Effector memory CD4-positive, alpha-beta T cell (primary cell): ENCODE data around the gene FCGR3B.
"Not testable (repeated sequence)": the region's sequence is repeated elsewhere in the genome, so short reads cannot be mapped to it uniquely, and the experiment has no call there.

Experiments
- DNase-seq, 3 donors: peaks; one replicate each; pipeline ENCODE4 v3.0.0-alpha.2; 2020
- H3K27ac ChIP-seq: 2 replicates; pipeline ENCODE4 v1.7.0; 2013; ENCODE audit warnings: mild to moderate bottlenecking, low read length, moderate library complexity; ENCODE audit not compliant: insufficient read depth, poor library complexity, severe bottlenecking
- H3K27me3 ChIP-seq: replicated peaks from 2 replicates; pipeline ENCODE4 v1.7.0; 2013; ENCODE audit warnings: mild to moderate bottlenecking, low read length; ENCODE audit not compliant: insufficient read depth, control insufficient read depth, poor library complexity, severe bottlenecking
- H3K36me3 ChIP-seq: 2 replicates; pipeline ENCODE4 v1.7.0; 2013; ENCODE audit warnings: mild to moderate bottlenecking, low read length, moderate library complexity; ENCODE audit not compliant: control insufficient read depth, insufficient read depth
- H3K4me1 ChIP-seq: 2 replicates; pipeline ENCODE4 v1.7.0; 2013; ENCODE audit warnings: low read length, mild to moderate bottlenecking; ENCODE audit not compliant: control insufficient read depth, insufficient read depth, poor library complexity, severe bottlenecking
- H3K4me3 ChIP-seq: 2 replicates; pipeline ENCODE4 v1.7.0; 2013; ENCODE audit warnings: low read length, low read depth, mild to moderate bottlenecking; ENCODE audit not compliant: insufficient read depth, poor library complexity, severe bottlenecking
- H3K9me3 ChIP-seq: 2 replicates; pipeline ENCODE4 v1.7.0; 2013; ENCODE audit warnings: mild to moderate bottlenecking, low read length, moderate library complexity; ENCODE audit not compliant: control insufficient read depth
- total RNA-seq, 3 donors: gene quantifications; one replicate each; lab custom pipeline; 2026; lab: John Stamatoyannopoulos, UW

Gene FCGR3B
- total RNA-seq, result 0 to 3.1 (median 0.17) reads per million in 3 donors

DNA sequence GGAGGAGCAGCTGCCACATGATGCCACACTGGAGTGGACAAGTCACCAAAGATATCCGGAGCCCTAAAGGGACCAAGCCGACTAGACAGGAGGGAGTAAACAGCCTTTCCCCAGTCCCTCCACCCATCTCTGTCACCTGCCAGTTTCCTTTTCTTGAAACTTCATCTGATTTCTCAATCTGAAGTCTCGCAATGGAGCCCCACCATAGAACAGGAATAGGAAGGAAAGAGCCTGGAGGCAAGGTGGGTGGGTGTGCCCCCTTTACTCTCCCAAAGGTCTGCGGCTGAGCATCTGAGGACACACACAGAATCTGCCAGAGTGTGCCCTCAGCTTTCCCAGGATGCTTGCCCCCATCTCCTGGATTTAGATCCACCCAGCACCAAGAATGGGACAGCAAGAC lies at the start of gene FCGR3B:
Gene FCGR3B (minus strand): TSS at position 101 of the 400 bp plus-strand sequence. CDS start 82 bp downstream, at position 19.
- no peaks in the 10 kb centered on the region for H3K27me3 ChIP-seq
- H3K4me3 ChIP-seq, result no peak within 1 kb of the TSS
- H3K27ac ChIP-seq, result no peak within 1 kb of the TSS
- no peak for DNase-seq
- H3K9me3 ChIP-seq, result no peaks in the 10 kb centered on the region
- H3K36me3 ChIP-seq, result no peaks in the 10 kb centered on the region
- no peaks in the 10 kb centered on the region for H3K4me1 ChIP-seq

GRCh38 chr1:161678500-161678899 lies 47.5 kb upstream of the FCGR3B start:
- no peak for DNase-seq

DNA sequence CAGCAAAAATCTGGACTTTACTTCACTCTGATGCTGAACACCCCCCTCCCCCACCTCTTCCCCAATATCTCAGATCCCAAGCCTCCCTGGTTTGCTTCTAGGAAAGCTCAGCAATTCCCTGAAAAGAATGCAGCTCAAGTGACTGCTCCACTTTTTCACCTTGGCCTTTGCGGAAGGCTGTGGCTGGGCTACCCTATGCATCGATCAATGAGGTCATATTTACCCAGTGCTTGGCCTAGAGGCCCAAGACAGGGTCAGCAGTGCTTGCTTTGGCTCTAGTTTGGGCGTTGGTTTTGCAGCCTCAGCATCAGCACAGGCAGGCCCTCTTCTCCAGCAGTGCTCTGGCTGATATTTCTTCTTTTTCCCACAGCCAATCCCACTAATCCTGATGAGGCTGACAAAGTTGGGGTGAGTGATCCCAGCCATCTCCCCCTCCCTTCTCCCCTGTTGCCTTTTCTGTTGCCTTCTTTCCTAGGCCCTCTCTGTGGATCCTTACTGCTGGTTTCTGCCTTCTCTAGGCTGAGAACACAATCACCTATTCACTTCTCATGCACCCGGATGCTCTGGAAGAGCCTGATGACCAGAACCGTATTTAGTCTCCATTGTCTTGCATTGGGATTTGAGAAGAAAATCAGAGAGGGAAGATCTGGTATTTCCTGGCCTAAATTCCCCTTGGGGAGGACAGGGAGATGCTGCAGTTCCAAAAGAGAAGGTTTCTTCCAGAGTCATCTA lies 46.1 kb upstream of the FCGR3B start:
- no peaks in the 10 kb centered on the region for H3K4me1 ChIP-seq
- no peaks in the 10 kb centered on the region for H3K36me3 ChIP-seq
- no peaks in the 10 kb centered on the region for H3K9me3 ChIP-seq
- H3K27me3 ChIP-seq, result no peaks in the 10 kb centered on the region
- DNase-seq, result no peak
- no peak overlapping the region for H3K4me3 ChIP-seq
- no peak overlapping the region for H3K27ac ChIP-seq

More at GRCh38 chr1:161678500-161678899, 47.5 kb upstream of the FCGR3B start:
- H3K4me3 ChIP-seq, result no peak overlapping the region
- H3K9me3 ChIP-seq, result no peaks in the 10 kb centered on the region
- H3K36me3 ChIP-seq, result no peaks in the 10 kb centered on the region
- H3K27me3 ChIP-seq, result no peaks in the 10 kb centered on the region
- H3K4me1 ChIP-seq, result no peaks in the 10 kb centered on the region
- no peak overlapping the region for H3K27ac ChIP-seq

- Histone ChIP-seq H3K4me3 (no peak overlapping the region), H3K36me3 (no peaks in the 10 kb centered on the region), H3K27me3 (no peaks in the 10 kb centered on the region), H3K9me3 (no peaks in the 10 kb centered on the region), H3K4me1 (no peaks in the 10 kb centered on the region), H3K27ac (no peak overlapping the region)
- DNase-seq, result no peak
Observed at GRCh38 chr1:161676441-161676840, 45.5 kb upstream of the FCGR3B start.

DNA sequence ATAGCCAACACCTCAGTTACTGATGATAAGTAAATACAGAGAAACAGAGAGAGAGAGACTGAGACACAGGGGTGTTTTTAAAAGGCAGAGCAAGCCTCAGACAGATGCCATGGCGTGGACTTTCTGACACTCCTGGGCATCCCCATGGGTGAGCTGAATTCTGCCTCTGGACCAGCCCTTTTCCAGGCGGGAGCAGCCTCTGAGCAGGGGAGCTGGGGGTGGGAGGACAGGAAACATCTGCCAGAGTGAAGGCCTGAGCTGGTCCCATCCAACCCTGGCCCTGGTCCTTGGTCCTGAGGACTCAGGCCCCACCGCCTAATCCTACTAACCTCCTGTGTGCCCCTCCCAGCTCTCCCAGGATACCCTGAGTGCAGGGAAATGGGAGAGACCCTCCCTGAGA lies 43.9 kb upstream of the FCGR3B start:
- not testable (repeated sequence) for H3K27me3 ChIP-seq, H3K4me1 ChIP-seq, H3K27ac ChIP-seq, H3K4me3 ChIP-seq, H3K9me3 ChIP-seq, H3K36me3 ChIP-seq, DNase-seq

- DNase-seq, H3K4me1 ChIP-seq, H3K27me3 ChIP-seq, H3K27ac ChIP-seq, H3K4me3 ChIP-seq, H3K36me3 ChIP-seq, H3K9me3 ChIP-seq: not testable (repeated sequence)
Observed at GRCh38 chr1:161674447-161674846, 43.5 kb upstream of the FCGR3B start.

DNA sequence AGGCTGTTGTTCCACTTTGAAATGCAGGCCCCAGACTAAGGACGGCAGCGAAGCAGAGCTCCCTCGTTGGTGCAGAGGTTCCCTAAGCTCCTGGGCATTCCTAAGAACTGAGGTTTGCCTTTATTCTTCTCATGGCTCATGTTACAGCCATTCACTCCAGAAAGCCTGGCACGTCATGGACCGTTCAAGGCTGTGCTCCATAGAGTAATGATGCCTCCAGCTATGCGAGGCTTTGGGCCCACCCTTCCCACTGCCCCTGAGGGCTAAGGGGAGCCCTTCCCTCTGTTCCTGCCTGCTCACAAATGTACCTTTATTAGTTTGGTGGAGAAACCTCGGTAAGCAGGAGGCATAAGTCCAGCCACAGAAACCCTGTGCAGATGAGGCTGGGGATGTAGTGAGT lies 42.5 kb upstream of the FCGR3B start:
- not testable (repeated sequence) for DNase-seq, H3K36me3 ChIP-seq, H3K27ac ChIP-seq, H3K4me3 ChIP-seq, H3K9me3 ChIP-seq, H3K27me3 ChIP-seq, H3K4me1 ChIP-seq

GRCh38 chr1:161671045-161672020 lies 40.4 kb upstream of the FCGR3B start:
- H3K27me3 ChIP-seq, H3K36me3 ChIP-seq, DNase-seq, H3K27ac ChIP-seq, H3K9me3 ChIP-seq, H3K4me3 ChIP-seq, H3K4me1 ChIP-seq: not testable (repeated sequence)

DNA sequence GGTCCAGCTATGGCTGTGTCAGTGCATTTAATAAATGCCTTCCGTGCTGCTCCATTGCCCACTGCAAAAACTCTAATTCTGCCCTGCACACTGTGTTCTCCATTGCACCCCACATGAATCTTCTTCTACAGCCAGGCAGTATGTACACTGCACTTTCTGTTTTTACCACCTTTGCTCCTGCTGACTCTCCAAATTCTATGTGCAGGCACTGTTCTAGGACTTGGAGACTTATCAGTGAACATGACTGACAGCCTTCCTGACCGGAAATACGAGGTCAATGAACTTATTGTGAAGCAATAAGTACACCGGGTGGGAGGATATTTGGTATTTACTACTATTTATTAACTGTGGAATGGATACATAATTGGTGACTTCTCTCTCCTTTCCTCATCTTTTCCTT lies 33.7 kb upstream of the FCGR3B start:
- not testable (repeated sequence) for H3K4me1 ChIP-seq, DNase-seq, H3K9me3 ChIP-seq, H3K36me3 ChIP-seq, H3K27me3 ChIP-seq, H3K4me3 ChIP-seq, H3K27ac ChIP-seq

GRCh38 chr1:161663569-161663968 lies 32.6 kb upstream of the FCGR3B start:
- not testable (repeated sequence) for H3K4me3 ChIP-seq, DNase-seq, H3K9me3 ChIP-seq, H3K4me1 ChIP-seq, H3K36me3 ChIP-seq, H3K27ac ChIP-seq, H3K27me3 ChIP-seq
